ENCODE measurements around the gene TRPC3.

Gene TRPC3

DNA sequence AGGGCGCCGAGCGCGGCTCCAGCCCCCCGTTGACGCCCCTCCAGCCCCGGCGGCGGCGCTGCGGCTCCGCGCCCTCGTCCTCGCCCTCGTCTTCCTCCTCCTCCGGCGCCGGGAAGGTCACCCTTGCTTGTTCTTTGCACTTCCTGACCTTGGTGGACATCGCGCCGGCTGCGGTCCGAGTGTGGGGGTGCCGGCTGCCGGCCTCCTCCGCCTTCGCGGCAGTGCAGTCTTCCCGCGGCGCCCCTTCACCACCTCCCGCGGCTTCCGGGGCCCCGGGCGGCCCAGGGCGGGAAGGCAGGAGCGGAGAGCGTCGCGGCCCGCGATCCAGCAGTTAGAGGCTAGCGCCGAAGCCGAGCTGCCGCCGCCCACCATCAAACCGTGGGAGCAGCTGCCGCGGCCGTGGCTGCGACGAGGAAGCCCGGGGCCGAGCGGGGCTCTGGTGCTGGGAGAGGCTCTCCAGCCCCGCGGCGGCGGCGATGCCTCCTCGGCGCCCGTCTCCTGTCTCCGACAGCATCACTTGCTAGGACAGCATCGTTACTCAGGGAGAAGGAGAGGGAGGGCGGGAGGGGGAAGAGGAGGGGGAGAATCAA, at the start of gene TRPC3:
Gene TRPC3, minus strand, starts transcription at position 540 of the 590 bp plus-strand sequence. Its CDS starts 380 bp downstream, at position 160.
- peak; percentile 23 to 30 for DNase-seq (ENCODE audit: low read depth in 2 of 2)

DNA sequence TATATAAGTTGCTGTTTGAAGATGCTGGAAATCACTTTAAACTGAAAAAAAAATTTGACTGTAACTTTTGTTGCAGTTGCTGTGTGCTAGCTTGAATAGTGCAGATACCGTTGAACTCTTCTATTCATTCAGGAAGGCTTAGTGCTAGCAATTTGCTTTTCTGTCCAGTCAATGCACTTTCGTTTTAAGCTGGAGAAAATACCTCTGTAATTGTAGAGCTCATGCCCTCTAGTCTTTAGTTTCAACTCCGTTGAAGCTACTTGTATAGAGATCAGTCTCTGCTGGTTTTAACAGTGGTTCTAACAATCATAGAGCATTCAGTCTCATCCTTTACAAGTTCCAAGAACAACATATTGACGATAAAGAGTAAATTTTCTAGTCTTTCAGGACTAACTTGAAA, 49.0 kb upstream of the TRPC3 start:
- no peak for DNase-seq (ENCODE audit: low read depth in 2 of 2)

DNA sequence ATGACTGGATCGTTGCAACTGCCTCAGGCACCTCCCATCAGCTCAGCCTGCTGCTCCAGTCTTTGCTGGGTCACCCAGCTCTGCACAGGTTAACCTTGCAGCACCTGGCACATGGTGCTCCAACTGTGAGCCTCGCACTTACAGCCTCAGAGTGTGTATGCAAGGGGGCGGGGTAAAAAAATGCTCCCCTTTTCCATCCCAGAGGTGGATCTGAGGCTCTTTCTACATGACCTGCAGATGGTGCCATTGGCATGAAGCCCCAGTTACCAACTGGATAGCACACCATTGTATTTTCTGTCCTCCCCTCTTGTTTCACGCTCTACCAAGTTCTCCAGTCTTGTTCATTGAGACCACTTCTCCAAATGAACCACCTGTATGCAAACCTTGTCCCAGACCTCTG, 46.2 kb upstream of the TRPC3 start:
- no peak for DNase-seq (ENCODE audit: low read depth in 2 of 2)

DNA sequence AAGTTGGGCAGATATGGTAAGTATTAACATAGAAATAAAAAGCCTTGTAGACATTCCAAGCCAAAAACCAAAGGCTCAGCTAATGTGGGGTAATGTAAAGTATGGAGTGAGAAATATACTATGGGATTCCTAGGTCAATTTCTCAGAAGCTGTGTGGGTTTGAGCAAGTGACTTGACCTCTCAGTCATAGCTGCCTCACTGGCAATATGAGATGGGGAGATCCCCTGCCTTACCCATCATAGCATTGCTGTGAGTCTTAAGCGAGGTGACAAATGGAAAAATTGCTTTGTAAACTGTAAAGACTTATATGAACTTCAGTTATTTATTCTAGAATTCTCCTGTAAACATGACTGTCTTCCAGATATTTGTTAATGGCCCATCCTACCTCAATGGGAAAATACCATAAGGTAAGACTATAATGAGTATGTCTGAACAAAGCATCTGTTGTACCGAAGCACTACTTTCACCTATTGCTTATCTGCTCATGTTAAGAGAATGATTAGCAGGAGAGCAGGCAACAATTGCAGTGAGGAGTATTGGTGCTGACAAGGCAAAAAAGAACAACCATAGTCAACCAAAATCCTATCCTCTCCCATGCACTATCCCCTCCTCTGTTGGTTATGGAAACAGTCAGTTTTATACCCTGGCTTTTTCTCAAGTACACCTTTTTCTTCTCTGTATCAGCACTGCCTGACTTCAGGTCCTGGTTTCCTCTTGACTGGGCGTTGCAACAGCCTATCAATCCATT, 44.1 kb upstream of the TRPC3 start:
- no peak for DNase-seq (ENCODE audit: low read depth in 2 of 2)

DNA sequence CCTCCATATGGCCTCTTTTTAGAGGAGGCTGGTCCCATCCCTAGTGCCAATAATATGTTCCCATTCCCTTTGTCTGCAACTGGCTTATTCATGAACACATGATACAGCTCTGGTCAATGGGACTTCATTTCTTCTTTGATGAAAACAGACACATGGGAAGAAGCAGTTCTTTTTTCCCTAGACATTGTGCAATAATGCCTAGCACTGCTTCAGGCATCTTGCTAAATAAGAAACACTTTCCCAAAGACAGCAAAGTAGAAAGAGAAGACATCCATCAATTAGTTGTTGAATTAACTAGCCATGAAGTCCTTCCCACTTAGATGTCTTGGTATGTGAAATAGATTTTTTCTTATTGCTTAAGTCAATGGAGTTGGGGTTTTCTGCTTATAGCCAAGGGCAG, 40.1 kb upstream of the TRPC3 start:
- DNase-seq (ENCODE audit: low read depth in 2 of 2): no peak

DNA sequence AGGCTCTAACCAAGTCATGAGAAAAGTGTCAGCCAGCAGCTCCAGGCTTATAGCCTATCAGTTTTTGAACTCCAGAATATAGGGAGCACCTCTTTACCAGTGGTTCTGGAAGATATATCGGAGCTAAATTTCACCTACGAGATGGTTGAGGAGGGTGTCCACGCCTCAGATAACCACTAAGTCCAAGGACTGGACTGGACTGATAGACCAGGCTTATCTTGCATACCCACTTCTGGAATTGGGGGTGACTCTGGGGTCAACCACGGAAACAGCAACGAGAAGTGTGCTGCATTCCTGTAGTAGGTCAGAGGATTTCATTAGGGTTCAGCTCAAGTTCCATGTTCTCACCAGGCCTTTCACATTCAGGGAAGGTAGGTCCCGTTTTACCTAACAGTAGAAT, 38.6 kb upstream of the TRPC3 start:
- DNase-seq (ENCODE audit: low read depth in 2 of 2): no peak

DNA sequence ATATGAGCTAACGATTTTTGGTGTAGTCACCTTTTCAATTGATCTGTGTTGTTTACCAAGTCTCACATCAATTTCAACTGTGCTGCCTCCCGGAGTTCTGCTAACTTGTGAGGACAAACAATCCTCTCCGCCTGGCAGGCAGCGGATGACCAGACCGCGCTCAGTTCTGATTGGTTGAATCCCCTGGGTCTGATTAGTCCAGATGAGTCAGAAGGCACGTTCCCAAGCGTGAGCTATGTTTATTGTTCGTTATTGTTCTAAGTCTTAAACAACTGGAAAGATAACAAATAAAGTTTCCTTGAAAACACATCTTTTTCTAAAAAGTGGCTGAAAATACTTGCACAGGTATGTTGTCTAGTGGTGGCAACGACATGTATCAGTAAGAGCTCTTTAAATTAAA, 37.9 kb upstream of the TRPC3 start:
- DNase-seq (ENCODE audit: low read depth in 2 of 2): no peak

DNA sequence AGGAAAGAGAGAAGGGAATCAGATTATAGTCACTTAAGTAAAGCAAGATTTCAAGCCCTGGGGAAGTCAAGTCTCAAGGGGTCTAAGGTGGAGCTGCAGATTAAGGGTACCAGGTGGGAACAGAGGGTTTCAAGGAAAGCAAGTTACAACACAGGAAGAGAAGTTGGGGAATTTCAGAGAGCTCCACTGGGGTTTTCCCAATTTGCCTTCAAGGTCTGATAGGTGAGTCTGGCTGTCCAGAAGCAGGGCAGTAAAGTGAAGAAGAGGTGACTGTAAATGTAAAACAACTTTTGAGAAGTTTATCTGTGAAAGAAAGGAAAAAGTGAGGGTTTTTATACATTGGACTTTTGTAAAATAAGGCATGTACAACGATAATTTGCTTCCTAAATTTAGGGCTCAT, 37.1 kb upstream of the TRPC3 start:
- DNase-seq (ENCODE audit: low read depth in 2 of 2): no peak

DNA sequence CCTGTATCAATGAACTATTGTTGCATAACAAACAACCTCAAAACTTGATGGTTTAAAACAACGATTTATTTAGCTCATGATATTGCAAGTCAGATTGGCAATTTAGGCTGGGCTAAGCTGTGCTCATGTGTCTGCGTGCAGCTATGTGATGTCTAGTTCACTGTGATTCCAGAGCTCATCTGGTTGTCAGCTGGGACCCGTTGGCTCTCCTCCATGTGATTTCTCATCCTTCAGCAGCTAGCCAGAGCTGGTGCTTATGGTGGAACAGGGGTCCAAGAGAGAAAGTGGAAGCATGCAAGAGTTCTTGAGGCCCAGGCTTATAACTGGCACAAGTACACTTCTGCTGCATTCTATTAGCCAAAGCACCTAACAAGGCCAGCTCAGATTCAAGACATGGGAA, 28.8 kb upstream of the TRPC3 start:
- DNase-seq (ENCODE audit: low read depth in 2 of 2): no peak

DNA sequence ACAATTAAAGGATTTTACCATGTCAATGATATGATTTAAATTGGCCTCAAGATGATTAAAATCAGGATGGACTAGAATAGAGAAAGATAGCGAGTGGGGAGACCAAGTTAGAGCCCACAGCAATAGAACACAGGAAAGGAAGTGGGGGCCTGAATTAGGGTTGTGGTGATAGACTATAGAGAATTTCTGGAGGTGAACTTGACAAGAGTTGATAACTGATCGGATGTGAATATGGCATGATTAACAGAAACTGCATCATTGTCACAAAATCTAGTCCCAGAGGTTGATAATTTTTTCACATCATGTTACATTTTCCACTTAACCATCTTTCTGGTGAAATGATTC, 26.3 kb upstream of the TRPC3 start:
- DNase-seq (ENCODE audit: low read depth in 2 of 2): no peak

DNA sequence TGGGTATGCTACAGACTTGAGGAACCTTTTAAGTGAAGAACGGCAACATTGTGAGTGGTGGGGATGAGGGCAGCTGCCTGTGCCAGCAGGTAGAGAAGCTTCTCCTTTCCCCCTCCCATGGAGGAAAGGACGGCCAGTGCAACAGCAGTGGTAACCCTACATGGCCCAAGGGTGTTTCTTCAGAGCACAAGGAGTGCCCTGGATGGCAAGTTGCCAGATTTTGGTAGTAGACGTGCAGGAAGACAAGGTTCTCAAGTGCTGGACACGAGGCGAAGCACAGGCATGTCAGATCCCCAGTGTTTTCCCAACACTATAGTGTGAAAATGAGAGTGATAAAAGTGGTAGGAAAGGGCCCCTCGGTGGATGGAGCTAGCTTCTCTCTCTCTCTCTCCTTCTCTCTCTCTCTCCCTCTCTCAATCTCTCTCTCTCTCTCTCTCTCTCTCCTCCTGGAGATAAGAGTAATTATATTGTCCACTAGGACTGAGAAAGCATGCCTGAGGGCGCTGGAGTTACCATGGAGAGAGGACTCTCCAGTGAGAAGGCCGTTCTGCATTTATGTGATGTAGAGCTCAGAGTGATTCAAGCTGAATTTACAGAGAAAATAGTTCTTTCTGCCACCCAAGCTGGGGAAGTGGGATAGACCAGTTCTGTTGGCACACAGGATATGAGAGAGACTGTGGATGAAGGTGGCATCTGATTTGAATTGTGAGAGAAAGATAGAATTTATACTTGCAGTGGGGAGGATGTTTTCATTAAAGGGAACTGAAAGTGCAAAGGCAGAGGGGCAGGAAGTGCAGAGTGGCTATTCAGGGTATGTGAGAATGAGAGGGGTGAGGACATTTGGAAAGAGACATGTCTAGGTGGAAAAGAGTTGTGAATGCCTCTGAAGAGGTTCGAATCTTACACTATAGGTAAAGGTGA, 25.7 kb upstream of the TRPC3 start:
- no peak for DNase-seq (ENCODE audit: low read depth in 2 of 2)

DNA sequence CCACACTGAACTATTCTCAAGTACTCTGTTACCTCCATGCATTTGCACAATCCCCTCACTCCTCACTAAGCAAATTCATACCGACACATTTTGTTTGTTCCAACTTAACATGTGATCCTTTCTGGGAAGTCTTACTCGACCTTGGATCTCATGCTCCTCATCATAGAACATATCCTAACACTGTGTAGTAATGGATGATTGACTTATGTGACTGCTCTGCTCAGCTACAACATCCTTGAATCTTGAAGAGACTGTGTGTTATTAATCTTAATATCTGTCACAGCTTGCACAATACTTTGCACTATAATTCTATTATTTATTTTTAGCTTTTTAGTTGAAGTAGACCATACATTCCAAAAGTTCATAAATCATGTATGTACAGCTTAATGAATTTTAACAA, 23.9 kb upstream of the TRPC3 start:
- DNase-seq (ENCODE audit: low read depth in 2 of 2): no peak

DNA sequence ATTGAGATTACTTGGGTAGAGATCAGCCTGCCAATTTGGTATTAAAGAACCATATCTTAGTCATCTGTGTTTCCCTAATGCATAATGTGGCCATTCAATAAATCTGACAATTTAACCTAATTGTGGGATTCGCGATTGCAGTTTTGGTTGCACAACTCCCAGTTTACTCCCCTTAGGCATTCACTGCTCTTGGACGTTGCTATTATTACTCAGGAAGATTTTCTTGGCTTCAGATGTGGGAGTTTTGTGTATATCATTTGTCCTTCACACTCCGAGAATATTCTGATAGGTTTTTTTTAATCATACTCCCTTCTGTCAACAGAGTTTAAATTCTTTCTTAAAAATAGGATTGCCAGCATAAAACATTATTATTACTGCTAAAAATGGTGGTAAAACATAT, 22.0 kb upstream of the TRPC3 start:
- DNase-seq (ENCODE audit: low read depth in 2 of 2): no peak

DNA sequence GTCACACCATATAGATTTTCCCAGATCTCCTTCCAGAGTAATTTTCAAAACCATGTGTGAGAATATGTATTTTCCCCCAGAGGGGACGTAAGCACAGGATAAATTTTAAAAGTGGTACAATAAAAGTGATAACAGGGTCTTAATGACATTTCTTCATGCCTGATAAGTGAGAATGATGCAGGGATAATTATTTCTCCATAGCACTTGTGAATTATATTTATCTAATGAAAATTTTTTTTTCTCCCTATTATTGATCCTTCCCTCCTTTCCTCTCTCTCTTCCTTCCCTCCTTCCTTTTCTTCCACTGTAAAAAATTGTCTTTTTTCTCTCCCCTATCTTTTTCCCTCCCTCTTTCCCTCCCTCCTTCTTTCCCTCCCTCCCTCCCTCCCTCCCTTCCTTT, 17.0 kb upstream of the TRPC3 start:
- no peak for DNase-seq (ENCODE audit: low read depth in 2 of 2)

DNA sequence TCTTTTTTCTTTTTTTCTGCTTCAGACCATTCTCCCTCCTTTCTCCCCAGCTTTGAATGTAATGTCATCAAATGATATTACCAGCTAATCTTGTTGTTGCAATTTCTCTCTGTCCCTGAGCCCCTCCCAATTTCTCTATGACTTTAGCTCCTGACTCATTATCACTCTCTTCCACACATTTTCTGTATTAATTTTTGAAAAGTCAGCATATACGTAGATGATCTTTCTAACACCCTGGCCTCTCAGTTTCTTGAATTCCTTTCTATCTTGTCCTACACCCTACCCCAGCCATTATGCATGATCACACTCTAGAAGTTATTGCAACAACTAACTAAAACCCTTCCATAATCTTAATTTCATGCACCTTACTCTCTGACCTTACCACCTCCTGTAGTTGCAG, 13.1 kb upstream of the TRPC3 start:
- DNase-seq (ENCODE audit: low read depth in 2 of 2): no peak

DNA sequence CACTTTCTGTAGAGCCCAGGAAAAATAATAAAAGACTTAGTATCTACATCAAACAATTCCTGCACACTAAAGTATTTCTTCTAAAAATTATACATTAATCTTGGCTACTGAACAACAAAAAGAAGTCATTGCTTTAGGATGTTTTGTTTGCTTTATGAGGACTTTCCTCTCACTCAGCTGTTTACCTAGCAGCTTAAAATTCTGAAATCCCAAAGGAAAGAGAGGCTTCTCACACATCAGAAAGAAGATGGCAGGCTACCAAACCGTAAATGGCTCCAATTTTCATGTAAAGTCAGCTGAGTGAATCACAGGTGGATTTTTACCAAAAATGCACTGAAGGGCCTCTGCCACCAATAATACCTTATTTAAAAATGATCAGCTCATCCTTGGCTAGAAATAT, 9.0 kb upstream of the TRPC3 start:
- DNase-seq (ENCODE audit: low read depth in 2 of 2): no peak

DNA sequence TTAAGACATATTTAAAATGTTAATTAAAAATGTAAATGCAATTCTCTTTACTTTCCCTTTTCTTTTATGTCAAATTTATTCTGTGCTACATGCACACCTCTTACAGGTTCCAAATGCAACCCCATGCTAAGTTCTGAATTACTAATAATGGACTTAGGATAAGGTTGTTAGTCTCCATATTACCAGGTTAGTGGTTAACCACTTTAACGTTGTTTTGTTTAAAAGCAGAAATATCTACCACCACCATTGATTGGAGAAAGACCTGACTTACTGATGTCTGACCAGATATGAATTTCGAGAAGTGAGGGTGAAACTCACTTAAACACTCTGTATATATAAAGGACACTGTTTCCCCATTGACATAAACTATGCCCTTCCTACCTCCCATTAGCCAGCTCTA, 6.9 kb upstream of the TRPC3 start:
- DNase-seq (ENCODE audit: low read depth in 2 of 2): no peak

DNA sequence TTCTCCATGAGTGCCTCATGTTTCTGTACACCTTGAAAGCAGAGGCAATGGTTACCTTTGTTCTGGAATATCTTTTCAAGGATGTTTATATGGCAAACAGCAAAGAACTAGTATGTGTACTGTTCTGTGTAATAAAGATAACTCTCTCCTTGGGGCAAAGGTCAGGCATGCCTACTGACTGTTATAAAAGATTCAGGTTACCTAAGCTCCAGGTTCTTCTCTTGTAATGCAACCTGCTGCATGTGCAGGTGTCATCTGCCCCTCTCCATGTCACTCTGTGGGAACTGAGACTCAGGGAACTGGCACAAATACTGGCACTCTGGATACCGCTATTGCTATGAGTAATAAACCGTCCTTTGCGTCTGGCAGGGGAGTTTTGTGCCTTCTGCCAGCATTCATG, 5.4 kb upstream of the TRPC3 start:
- DNase-seq (ENCODE audit: low read depth in 2 of 2): no peak

DNA sequence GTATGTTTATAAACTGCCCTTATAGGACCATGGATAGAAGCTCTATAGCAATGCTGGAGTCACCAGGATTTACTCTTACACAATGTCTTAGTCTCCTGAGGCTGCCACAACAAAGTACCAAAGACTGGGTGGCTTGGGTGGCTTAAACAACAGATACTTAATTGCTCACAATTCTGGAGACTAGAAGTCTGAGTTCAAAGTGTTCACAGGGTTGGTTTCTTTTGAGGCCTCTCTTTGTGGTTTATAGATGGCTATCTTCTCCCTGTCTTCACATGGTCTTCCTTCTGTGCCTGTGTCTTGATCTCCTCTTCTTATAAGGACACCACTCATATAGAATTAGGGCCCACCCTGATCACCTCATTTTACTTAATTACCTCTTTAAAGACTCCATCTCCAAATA, 2.0 kb upstream of the TRPC3 start:
- no peak for DNase-seq (ENCODE audit: low read depth in 2 of 2)

DNA sequence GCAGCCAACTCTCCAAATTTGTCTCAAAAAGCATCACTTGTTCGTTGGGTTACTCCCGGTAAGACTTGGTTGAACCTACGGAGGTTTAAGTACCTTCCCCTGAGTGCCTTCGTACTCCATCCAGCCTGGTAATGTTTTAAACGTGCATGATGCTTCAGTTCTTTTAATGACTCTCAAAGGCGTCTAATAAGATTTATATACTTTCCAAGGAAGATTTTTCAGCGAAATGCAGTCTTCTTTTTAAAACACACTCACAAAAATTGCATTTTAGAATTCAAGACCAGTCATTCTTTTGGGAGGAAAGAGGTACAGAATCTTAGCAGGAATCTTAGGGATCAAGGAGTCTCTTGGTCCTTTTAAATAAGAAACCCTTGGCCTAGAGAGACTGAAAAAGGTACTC, 430 bp upstream of the TRPC3 start:
- no peak for DNase-seq (ENCODE audit: low read depth in 2 of 2)

DNA sequence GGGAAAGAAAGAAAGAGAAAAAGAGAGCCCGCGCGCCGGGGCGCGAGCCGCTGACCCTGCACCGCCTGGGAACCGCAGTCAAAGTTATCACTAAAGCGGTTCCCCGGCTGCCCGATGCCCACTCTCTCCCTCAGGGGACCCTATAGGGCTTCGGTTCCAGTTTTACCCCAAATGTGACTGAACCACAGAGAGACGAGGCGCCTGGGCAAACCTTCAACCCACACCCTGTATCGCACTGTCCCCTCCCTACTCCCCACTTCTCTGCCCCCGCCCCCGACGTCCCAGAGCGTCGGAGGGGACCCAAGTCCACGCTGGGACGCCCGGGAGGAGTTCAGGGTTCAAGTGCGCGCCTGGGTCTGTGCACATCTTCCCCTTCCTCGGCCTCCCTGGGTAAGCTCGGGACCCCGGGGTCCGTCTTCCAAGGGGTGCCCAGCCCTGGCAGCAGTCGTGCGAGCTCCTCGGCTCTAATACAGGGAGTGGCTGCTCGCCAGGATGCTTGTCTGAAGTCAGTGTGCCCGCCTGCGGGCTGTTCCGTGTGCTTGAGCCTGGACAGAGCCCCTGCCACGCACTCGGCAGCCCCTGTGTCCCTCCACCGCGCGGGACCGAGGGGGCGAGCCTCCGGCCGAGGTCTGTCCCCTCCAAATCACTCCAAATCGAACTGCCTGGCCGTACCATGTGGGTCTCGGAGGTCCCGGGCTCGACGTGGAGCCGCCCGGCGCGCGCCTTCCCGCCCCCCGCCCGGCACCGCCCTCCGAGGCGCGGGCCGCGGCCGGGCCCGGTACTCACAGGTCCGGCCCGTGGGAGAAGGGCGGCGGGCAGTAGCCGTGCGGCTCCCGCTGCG, 960 bp downstream of the TRPC3 start:
- DNase-seq (ENCODE audit: low read depth in 2 of 2): peak in 1 of 2 donors; percentile 13

DNA sequence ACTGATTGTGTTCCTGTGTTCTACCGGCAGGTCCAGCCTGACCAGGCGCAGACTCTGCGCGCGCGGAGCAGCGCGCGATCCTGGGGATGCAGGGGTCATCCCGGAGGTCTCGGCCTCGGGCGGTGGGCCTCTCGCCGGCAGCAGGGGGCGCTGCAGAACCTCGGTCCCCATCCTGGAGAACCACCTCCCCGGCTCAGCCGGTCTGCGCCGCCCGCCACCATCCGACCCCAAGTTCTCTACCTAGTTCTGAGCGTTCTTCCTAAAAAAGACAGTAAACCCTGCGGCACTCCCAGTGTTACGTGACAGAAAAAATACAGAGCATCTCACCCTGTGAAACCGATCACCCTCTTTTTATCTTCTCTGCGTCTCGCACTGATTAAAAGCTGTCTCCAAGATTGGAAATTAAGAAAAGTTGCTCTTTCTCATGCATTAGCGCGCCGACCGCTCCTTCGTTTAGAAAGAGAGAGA, 1.6 kb downstream of the TRPC3 start:
- peak; percentile 87 to 91 for DNase-seq (ENCODE audit: low read depth in 2 of 2)

All from stimulated activated CD4-positive, alpha-beta T cell treated with anti-CD3 and anti-CD28 coated beads, Interleukin-4, amount 100 ng/mL, for 48 hours (primary cell).